ENCODE measurements around the gene MAGI2.

MAGI2 gene

DNA sequence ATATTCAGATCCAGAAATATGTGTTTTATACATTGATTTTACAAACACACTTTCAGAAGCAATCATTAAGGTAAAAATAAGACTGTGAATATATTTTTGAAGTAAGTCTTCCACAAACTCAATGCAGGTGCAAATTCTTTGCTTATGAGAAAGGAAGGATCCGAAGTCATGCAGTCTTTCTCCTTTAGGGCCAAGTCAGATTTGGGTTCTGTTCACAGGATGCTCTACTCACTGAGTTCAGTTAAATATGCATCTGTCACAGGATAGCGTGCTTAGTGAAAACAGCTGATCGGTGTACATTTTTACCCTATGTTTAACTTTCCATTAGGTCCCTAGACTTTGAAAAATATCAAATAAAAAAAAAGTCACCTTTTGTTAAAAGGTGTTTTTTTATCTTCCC is 1046.4 kb downstream of the MAGI2 start:
- DNase-seq (ENCODE audit: low read depth) = no peak

DNA sequence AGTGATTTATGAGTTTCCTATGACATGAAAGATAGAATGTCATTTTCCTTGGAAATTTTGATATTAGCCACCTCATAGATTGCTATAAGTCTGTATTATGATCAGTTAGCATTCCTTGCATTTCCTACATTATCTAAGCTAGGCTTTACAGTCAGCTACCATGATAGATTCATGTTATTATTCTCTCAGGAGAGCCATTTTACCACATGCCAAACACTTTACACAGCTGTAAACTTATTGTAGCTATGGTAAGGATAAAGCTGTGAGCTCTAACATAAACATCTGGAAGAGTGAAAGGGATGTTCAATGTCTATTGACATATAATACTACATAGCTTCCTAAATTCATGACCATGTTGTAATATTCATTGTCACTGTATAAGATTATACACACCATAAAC is 1046.9 kb downstream of the MAGI2 start:
- DNase-seq (ENCODE audit: low read depth) = no peak

DNA sequence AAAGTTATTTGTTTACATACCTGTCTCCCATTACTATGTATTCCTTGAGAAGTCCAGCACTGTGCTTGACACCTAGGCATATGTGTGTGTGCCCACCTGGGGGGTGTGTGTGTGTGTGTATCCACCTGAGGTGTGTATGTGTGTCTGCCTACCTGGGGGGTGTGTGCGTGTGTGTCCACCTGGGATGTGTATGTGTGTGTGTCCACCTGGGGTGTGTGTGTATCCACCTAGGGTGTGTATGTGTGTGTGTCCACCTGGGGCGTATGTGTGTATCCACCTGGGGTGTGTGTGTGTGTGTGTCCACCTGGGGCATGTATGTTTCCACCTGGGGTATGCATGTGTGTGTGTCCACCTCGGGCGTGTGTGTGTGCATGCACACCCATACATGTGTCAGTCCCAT is 1051.4 kb downstream of the MAGI2 start:
- no peak for DNase-seq (ENCODE audit: low read depth)

DNA sequence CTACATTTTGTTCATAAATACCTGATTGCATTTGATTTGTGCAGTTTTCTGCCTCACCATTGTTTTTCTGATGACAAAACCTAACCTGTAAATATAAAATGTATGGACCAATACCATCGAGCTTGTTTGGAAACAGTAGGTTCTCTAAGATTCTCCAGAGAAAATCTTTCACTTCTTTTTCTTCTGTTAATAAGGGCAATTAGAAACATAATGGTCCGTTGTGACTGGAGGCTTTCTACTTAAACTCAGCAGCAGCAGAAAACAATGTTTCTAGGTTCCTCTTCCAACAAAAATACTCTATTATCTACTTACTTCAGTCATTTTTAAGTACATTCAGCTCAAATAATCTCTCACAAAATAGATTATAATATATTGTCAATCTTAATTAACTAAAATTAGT is 1053.4 kb downstream of the MAGI2 start:
- DNase-seq (ENCODE audit: low read depth) = no peak

DNA sequence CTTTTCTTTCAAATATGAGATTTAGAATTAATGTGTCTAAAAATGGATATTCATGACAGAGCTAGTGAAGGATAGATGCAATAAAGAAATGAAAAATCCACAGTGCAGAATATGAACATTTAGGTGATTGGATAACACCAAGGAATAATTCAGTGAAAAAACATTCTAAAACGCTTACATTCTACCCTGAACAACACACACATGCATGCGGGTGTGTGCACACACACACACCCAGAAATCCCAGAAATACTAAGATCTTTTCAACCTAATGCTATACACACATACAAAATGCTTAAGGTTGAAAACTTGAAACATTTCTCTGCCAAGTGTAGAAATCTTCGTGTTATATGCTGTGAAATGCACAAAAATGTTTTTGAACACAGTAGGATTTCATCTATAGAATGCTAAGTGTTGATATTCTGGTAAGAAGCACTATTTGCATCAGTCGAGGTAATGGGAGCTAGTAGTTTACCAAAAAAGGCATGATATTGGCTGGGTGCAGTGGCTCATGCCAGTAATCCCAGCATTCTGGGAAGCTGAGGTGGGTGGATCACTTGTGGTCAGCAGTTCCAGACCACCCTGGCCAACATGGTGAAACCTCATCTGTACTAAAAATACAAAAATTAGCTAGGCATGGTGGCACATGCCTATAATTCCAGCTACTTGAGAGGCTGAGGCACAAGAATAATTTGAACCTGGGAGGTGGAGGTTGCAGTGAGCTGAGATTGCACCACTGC is 1054.3 kb downstream of the MAGI2 start:
- DNase-seq (ENCODE audit: low read depth) = no peak

DNA sequence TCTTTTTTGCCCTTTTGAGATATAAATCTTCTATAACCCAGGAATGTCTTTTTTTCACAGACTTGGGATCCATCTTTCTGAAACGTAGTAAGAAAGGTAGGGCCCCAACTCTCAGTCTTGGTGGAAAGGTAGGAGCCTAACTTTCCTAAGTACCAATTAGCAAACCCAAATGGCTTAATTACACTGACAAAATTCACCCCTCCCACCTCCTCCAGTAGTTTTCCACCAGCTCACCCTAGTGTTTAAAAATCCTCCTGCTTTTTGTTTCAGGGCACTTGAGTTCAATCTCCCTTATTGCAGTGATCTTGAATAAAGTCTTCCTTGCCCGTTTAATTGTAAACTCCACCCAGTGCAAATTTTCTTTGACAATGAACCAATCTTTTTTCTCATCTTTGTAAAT is 1054.9 kb downstream of the MAGI2 start:
- no peak for DNase-seq (ENCODE audit: low read depth)

DNA sequence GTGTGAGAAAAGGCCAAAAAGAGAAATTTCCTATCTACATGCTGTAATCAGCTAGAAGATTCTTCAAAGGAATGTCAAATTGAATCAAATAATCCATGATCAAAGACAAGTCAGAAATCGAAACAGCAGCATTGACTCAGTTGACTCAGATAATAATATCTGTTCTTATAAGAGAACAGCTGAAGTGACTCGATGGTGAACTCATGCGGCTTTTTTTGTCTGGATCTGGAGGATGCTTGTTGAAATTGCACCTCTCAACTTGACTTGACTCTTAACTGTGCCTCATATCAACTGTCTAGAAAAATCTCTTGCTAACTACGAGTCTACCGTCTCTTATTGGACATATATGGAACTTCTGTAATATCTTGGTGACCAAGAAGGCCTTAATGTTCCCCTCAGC is 1055.4 kb downstream of the MAGI2 start:
- DNase-seq (ENCODE audit: low read depth) = no peak

DNA sequence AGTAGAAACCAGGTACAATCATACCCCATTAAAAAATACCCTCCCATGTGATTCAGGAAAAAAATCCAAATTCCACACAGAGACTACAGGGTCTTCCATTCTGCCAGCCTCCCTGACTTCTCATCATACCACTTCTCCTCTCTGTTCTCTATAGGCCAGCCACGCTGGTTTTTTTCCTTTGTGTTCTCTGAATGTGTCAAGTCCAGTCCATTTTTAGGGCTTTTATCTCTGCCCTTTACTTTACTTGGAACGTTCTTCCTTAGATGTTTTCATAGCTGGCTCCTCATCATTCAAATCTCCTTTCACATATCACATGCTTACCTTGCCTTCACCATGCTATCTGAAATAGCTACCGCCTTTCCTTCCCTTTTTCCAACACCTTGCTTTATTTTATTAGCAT is 1057.3 kb downstream of the MAGI2 start:
- DNase-seq (ENCODE audit: low read depth) = no peak

DNA sequence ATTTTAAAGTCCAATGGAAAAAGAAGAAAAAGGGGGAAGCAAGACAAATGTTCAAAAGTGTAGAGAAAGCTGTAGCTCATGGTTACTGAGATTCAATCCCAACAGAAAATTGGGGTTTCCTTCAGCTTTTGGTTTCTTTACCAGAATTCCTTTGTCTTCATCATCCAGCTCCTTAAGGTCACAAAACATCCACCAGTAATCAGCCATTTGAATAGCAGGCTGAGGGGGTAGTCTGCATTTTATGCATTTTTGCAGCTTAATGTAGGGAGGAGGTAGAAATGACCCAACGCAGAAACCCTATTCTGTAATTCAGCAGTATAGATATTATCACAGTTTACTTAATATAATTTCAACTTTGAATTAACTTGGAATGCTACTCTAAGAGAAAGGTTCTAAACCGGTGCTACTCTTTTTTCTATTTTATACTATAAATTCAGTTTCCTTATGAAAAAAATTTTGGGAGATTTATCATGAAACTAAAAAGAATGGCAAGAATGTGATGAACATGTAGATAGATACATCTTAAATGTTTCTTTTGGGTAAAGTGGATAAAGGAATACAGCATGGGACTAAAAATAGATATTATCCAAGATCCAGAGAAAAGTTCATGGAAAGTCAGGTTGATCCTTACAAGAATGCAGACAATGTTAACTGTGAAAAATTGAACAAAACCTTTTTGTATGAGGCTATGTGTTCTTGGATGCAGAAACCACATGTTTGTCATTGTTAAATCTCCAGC is 1058.0 kb downstream of the MAGI2 start:
- DNase-seq (ENCODE audit: low read depth) = no peak

DNA sequence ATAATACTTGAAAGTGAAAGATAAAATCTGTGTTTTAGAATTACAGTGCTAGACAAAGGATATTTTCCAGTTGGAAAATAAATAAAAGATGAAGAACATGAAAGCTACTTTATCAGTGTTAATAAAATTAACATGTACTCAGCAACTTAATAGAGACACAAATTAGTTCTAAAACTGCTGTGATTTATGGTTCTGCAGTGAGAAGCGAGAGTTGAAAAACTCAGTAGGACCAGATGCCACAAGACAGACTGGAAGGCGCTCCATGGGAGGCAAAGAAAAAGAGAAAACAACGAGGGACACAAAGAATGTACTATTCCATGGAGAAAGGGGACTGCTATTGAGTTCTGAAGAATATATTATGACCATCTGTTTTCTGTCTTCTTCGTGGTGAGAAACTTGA is 1064.4 kb downstream of the MAGI2 start:
- no peak for DNase-seq (ENCODE audit: low read depth)

DNA sequence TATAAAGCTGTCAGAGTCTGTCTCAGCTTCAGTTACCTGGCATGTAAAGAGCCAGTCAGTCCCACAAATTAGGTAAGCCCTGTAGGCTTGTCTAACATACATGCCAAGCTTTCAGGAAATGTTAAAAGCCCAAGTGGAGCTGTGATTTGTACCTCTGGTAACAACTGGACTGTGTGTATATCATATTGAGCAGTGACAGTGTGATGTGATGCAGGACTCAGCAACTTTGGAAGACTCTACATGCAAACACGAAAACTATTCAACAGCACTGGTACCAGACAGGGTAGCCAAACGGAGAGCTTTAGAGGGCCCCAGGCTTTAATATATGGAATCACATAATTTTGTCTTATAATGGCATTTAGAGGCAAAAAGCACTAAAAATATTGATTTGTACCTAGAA is 1066.9 kb downstream of the MAGI2 start:
- DNase-seq (ENCODE audit: low read depth) = no peak

DNA sequence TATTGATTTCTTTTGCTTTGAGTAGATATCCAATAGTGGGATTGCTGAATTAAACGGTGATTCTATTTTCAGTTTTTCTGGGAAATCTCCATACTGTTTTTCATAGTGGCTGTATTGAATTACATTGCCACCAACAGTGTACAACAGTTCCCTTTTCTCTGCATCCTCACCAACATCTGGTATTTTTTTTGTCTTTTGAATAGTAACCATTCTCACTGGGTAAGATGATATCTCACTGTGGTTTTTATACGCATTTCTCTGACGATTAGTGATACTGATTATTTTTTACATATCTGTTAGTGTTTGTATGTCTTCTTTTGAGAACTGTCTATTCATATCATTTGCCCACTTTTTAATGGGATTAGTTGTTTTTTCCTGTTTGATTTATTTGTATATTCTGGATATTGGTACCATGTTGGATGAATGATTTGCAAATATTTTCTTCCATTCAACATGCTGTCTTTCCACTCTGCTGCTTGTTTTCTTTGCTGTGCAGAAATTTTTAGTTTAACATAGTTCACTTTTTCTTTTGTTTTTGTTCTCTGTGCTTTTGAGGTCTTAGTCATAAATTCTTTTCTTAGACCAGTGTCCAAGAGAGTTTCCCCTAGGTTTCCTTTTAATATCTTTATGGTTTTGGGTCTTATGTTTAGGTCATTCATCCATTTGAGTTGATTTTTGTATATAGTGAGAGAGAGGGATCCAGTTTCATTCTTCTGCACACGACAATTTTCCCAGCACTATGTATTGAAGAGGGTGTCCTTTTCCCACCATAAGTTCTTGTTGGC is 1070.2 kb downstream of the MAGI2 start:
- DNase-seq (ENCODE audit: low read depth) = no peak

DNA sequence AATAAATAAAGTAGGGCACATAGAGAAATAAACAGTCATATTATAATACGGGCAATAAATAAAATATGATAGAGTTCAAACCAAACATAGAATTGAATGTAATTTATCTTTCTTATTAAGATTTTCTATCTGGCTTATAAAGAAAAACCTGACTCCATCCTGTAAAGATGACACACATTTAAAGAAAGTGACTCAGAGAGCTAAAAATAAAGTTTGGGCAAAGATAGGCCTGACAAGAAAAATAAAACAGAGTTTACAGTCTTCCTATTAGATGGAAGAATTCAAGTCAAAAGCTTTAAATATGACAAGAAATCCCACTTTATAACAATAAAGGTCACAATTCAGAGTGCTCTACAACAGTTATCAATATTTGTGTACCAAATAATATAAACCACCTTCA is 1074.3 kb downstream of the MAGI2 start:
- DNase-seq (ENCODE audit: low read depth) = peak; percentile 31

DNA sequence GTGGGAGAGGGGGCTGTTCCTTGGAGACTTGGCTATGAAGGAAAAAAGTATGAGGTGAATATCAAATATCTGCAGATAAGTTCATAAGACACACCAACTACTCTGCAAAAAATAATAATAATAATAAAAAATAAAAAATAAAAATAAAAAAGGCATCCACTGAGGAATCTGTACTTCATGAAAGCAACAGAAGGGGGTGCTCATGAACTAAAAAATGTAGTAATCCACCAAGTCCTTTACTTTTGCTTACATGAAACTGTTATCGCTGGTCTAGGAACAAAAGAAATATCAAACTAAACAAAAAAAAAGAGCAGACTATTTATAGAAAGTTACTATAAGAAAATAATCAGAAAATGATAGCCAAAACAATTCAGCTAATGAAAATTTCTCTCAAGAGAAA is 1075.9 kb downstream of the MAGI2 start:
- DNase-seq (ENCODE audit: low read depth) = no peak

DNA sequence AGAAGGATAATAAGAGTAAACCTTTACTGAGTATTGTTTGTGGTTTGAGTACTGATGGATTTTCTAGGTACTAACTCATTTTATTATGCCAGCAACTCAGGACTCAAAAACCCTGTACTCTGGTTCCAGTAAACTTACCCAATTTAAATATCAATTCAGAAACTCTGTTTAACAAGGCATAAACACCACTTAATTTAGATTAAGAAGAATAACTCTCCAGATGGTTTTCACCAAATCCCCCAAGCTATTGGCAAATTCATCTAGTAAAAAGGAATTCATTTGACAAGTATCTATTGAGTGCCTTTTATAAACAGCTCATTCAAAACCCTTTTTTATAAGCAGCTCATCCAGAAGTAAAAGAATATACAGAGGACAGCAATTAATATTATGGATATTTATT is 1082.5 kb downstream of the MAGI2 start:
- DNase-seq (ENCODE audit: low read depth) = no peak

DNA sequence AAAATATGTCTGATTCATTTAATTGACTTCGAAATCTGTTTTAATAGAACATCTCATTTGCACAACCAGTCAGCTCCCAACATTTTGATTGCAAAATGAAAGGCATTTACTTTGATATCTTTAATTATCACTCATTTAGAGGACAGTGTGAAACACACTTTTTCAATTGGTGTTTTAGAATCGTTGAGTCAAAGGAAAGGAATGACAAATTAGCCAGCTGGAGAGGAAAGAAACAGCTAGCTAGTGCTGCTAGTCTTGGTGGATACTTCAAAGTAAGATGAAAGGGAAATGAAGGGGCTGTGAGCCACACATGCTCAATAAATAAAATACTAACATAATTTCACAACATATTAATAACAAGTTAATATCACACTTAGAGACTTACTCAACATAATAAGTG is 1084.7 kb downstream of the MAGI2 start:
- no peak for DNase-seq (ENCODE audit: low read depth)

DNA sequence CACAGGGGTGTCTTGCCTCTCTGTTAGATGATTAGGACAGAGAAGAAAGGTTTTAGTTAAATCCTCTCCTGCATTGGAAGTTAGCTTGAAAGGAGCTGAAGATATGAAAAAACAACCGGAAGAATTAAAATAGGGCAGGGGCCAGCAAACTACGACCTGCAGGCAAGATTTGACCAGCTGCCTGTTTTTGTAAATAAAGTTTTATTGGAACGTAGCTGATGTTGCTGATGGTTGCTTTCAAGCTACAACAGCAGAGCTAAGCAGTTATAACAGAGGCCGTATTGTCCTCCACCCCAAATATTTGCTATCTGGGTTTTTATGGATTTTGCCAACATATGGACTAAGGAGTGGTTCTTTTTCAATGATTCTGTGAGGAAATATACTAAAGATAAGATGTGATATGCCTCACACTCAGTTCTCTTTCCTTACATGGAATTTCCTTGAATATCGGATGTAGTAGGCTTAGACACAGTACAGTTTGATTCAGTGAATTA is 1086.1 kb downstream of the MAGI2 start:
- DNase-seq (ENCODE audit: low read depth) = no peak

DNA sequence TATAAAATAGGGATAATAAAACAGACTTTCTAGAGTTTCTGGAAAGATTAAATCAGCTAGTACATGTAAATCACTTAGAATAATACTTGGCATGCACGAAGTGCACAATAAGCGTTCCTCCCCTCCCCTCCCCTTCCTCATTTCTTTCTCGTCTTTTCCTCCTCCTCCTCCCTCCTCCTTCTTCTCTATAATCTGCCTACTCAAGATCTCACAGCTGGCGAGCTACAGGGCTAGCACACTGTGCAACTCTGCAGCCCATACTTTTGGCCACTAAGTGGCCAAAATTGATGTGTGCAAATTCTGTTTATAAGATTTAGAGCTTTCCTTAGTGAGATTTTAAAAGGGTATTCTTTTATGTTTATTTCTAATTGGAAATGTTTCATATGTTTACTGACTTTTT is 1089.6 kb downstream of the MAGI2 start:
- no peak for DNase-seq (ENCODE audit: low read depth)

DNA sequence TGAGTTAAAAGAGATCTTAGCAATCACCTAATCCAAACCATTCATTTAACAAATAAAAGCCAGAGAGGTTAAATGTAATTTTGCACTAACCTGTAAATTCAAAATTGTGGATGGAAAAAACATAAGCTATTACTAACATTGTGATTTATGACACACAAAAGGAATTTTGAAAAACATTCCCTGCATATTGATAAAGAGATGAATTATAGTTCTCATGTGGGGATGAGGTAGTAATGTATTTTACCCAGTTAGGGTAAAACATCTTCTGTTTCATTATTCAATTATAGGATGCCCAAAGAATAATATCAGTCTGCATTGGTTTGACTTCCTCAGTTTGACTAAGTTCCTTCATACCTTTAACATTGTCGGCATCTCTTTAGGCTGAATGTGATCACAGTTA is 1093.6 kb downstream of the MAGI2 start:
- DNase-seq (ENCODE audit: low read depth) = no peak

DNA sequence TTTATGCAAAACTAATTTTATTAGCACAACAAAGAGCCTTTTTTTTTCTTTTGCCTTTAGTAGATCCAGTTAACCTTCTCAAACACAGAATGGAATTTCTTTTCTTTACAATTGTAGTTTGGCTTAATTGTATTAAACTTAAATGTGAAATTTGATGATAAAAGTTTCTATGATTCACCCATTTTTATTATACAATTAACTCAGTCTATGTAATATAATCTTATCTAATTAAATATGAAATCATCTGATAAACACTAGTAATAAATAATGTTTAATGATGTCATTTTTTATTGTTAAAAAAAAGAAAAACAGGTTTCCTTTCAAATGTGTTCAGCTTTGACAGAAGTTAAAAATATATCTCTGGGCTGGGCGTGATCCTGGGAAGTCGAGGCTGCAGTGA is 1095.8 kb downstream of the MAGI2 start:
- DNase-seq (ENCODE audit: low read depth) = no peak

DNA sequence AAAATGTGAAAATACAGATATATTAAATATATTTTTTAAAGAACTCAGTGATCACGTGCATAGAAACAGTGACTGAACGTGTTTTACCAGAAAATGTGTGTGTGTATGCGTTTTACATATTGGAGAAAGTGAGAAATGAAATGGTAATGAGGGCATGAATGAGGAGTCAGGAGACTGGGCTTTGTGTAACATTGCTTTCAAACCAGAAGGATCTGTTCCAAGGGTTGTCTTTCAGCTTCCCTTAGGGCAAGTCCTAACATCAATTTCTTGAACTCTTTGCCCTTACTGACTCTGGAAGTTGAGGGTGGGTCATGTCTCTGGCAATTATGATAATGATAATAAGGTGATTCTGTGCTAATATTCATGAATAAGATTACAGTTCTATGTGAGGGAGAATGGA is 1097.6 kb downstream of the MAGI2 start:
- DNase-seq (ENCODE audit: low read depth) = no peak

DNA sequence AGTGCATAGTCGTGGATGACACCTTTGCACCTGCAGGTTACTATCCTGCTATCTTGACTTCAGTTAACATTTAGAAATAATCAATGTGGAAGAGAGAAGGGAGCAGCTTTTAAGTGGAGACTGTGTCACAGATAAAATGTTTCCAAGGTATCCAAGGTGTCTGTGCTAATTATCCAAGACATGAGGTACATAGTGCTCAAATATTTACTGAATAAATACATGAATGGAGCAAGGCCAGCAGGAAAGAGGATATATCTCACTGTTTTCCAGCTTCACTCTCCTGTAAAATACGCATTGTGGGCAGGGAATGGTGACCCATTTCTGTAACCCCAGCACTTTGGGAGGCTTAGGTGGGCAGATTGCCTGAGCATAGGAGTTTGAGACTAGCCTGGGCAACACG is 1102.5 kb downstream of the MAGI2 start:
- DNase-seq (ENCODE audit: low read depth) = no peak

DNA sequence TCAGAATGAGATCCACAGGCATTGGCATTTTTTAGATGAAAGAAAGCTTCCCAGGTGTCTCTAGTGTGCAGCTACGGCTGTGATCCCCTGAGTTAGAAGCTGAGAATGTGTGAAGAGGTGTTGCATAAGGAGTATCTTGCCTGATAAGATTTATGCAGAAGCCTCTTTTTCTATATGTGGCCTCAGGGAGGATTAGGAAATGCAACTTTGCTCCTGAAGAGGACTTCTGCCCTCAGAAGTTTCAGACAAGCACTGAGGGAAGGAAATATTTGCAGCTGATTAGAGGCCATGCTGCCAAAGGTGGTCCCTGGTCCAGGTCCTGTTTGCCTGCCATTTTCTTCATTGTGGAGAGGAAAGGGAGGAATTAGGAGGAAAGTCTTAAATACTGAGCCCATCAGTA is 1103.1 kb downstream of the MAGI2 start:
- no peak for DNase-seq (ENCODE audit: low read depth)
